Right cardiac atrium (tissue), 5 donors: ENCODE measurements around the gene CEMIP. TPM values are rescaled to one million over a fixed set of nuclear protein-coding genes. Genes with fewer than 3 reads are reported as not detected.

Source experiments
- ATAC-seq, 2 donors: fragments of 200-7000 bp; cut with Tn5 transposase; one replicate each; pipeline versions ENCODE4 v1.8.0 to v1.9.1; 2020; ENCODE audit warnings: moderate library complexity in 2 of 2, mild to moderate bottlenecking in 1 of 2
- DNase-seq, 3 donors: peaks; one replicate each; pipeline ENCODE4 v3.0.0-alpha.2; 2020
- H3K27ac ChIP-seq: one replicate; pipeline ENCODE4 v1.5.1; 2013; ENCODE audit warnings: mild to moderate bottlenecking, low read length, control low read depth, moderate library complexity
- H3K27me3 ChIP-seq: one replicate; pipeline ENCODE4 v1.6.1; 2013; ENCODE audit not compliant: control insufficient read depth, insufficient read depth
- H3K4me1 ChIP-seq: one replicate; pipeline ENCODE4 v1.6.1; 2013; ENCODE audit warnings: low read length; ENCODE audit not compliant: control insufficient read depth, insufficient read depth
- H3K4me3 ChIP-seq: one replicate; pipeline ENCODE4 v1.5.1; 2013; ENCODE audit warnings: low read length, control low read depth
- H3K9me3 ChIP-seq: one replicate; pipeline ENCODE4 v1.6.1; 2013; ENCODE audit warnings: low read length; ENCODE audit not compliant: control insufficient read depth
- WGBS: extraction: QIAGEN DNeasy Blood & Tissue Kit; methylation state at CpG from one replicate; pipeline ENCODE4 v1.1.7; 2013; 5-methylcytosine and 5-hydroxymethylcytosine counted together
- intact Hi-C, 4 donors: fragments of 100-400 bp; cut with DNase I; formaldehyde crosslinking; loops; one replicate each; pipeline versions ENCODE4 v1.11.0 to v1.14.0; 2022 to 2023
- microRNA-seq, 2 donors: library from miRNA; unstranded; fragments of <30 nt; microRNA quantifications; one replicate each; pipeline ENCODE4 v1.2.0, GENCODE V29; 2020 to 2021
- polyA plus RNA-seq: library from polyadenylated mRNA; stranded (reverse); fragments of 200-250 nt; gene quantifications from one replicate; pipeline ENCODE4 v1.2.3, GENCODE V29; 2013
- total RNA-seq, 4 donors: library from RNA; stranded (reverse); fragmentation: NEBNext Ultra II Directional; extraction: Animal tissue kit (Norgen Biotek cat#: 25700); gene quantifications; one replicate each; pipeline ENCODE4 v1.2.1, GENCODE V29; 2021
- donor health status: healthy with polysubstance abuse.
- donor health status: DM: no; HTN: yes; CAD: no.
- donor health status: DM: no; HTN: no; CAD: no.
- donor health status: DM: no; HTN: yes; CAD: no; lungs with severe emphysema.
- donor health status: DM: yes; HTN: yes; CAD: no.

Gene CEMIP
- total and polyA plus RNA-seq, 5 donors, result 0.23 to 3.9 (median 2.6) TPM

GRCh38 chr15:80999623-81000036, 220.5 kb downstream of the CEMIP start:
- no peak for ATAC-seq
- Histone ChIP-seq H3K27me3 (no peaks in the 10 kb centered on the region), H3K27ac (peak overlapping the region; percentile 33), H3K9me3 (no peaks in the 10 kb centered on the region), H3K4me1 (no peaks in the 10 kb centered on the region), H3K4me3 (peak overlapping the region; percentile 87)
- DNase-seq, result no peak
- intact Hi-C loops, result loop anchor here (5.0 to 10.0 kb wide), 4 partner anchors 95 to 265 kb away; no protein-coding TSS in a partner anchor
- 56% methylated on average over 13 of the region's 13 CpGs for WGBS

GRCh38 chr15:81000144-81000623, 221.0 kb downstream of the CEMIP start:
- DNase-seq, result no peak
- no peaks in the 10 kb centered on the region for H3K4me1 ChIP-seq
- WGBS, result 8% methylated on average over 21 of the region's 21 CpGs
- peak overlapping the region; percentile 92 for H3K27ac ChIP-seq
- H3K9me3 ChIP-seq, result no peaks in the 10 kb centered on the region
- intact Hi-C loops, result loop anchor here in 3 of 4 donors (5.0 to 10.0 kb wide), 2 partner anchors 95 to 97 kb away; no protein-coding TSS in a partner anchor
- peak overlapping the region; percentile 87 for H3K4me3 ChIP-seq
- H3K27me3 ChIP-seq, result no peaks in the 10 kb centered on the region
- peak; percentile 5 to 6 for ATAC-seq

GRCh38 chr15:81000624-81001151, 221.5 kb downstream of the CEMIP start, which contains the start of gene TLNRD1:
Gene TLNRD1 (plus strand): TSS chr15:81000923. CDS start chr15:81002272, 1,349 bp downstream.
- intact Hi-C loops, result loop anchor here in 3 of 4 donors (5.0 to 10.0 kb wide), 2 partner anchors 94 to 97 kb away; no protein-coding TSS in a partner anchor
- WGBS, result under 1% methylated on average over 66 of the region's 66 CpGs
- no peaks in the 10 kb centered on the region for H3K9me3 ChIP-seq
- no peaks in the 10 kb centered on the region for H3K27me3 ChIP-seq
- H3K4me3 ChIP-seq, result peak within 1 kb of the TSS; percentile 87
- ATAC-seq (peak; percentile 84 to 88), DNase-seq (peak; percentile 93 to 95 (median 95))
- H3K4me1 ChIP-seq, result no peaks in the 10 kb centered on the region
- peak within 1 kb of the TSS; percentile 92 for H3K27ac ChIP-seq

Small RNA genes lying within 50 kb of the gene (microRNA-seq; reads per million reads assigned to microRNA genes)
- gene MIR4514, result 0 reads per million in 2 donors
- 0 reads per million in 2 donors for gene MIR549A

Other genes with a start within 250 kb of the CEMIP start
- gene ABHD17C, start 84.1 kb upstream of the CEMIP start, total RNA-seq, result 1 to 10 TPM; 2.6 to 6.2 (median 5.6) TPM
- 3.3 TPM for gene ABHD17C, start 84.1 kb upstream of the CEMIP start, polyA plus RNA-seq
- gene MESD, start 210.4 kb downstream of the CEMIP start, total RNA-seq, result 10 to 100 TPM; 15.7 to 18.9 (median 17.3) TPM
- 13.2 TPM for gene MESD, start 210.4 kb downstream of the CEMIP start, polyA plus RNA-seq
- 10 to 100 TPM in 1 of 4 donors, 1 to 10 TPM in 3; 6.7 to 17.2 (median 7.3) TPM for gene TLNRD1, start 221.6 kb downstream of the CEMIP start, total RNA-seq
- gene TLNRD1, start 221.6 kb downstream of the CEMIP start, polyA plus RNA-seq, result 4.8 TPM